Endothelial cell of umbilical vein (primary cell): ENCODE results near the gene AKNAD1.

Source experiments
- EZH2 ChIP-seq: IDR thresholded peaks from 2 replicates; pipeline ENCODE4 v1.6.1; 2012; ENCODE audit warnings: borderline replicate concordance, low read depth, mild to moderate bottlenecking, moderate library complexity, low read length, inconsistent platforms; ENCODE audit not compliant: severe bottlenecking
- FOS ChIP-seq: IDR thresholded peaks from 2 replicates; pipeline ENCODE4 v1.6.1; 2011; ENCODE audit warnings: mild to moderate bottlenecking, low read length, moderate library complexity, borderline replicate concordance; ENCODE audit not compliant: insufficient read depth
- JUN ChIP-seq: IDR thresholded peaks from 2 replicates; pipeline ENCODE4 v1.6.1; 2011; ENCODE audit warnings: borderline replicate concordance, low read depth; ENCODE audit not compliant: insufficient read length, insufficient read depth
- MYC ChIP-seq: IDR thresholded peaks from one replicate; pipeline ENCODE4 v1.6.1; 2011; ENCODE audit warnings: mild to moderate bottlenecking, low read depth, low read length
- POLR2A ChIP-seq: IDR thresholded peaks from 2 replicates; pipeline ENCODE4 v1.6.1; 2012; ENCODE audit warnings: low read depth, mild to moderate bottlenecking, control low read depth, low read length
- POLR2AphosphoS5 ChIP-seq: IDR thresholded peaks from 2 replicates; pipeline ENCODE4 v1.6.1; 2012; ENCODE audit warnings: low read depth, mild to moderate bottlenecking, control low read depth, low read length, moderate library complexity; ENCODE audit not compliant: insufficient read depth
- TF ChIP-seq, protein P1 (sequence below), 2 donors: IDR thresholded peaks; 1 replicate in 1 of 2; 2 replicates in 1 of 2; pipeline ENCODE4 v1.5.1; 2011; ENCODE audit warnings: low read length in 2 of 2, mild to moderate bottlenecking in 2 of 2, moderate library complexity in 2 of 2, control low read depth in 1 of 2, inconsistent platforms in 1 of 2, low read depth in 1 of 2; ENCODE audit not compliant: insufficient read depth in 1 of 2; ENCODE audit errors: extremely low read depth in 1 of 2
- TF ChIP-seq, protein P2 (sequence below): IDR thresholded peaks from 2 replicates; pipeline ENCODE4 v1.6.1; 2011; ENCODE audit not compliant: insufficient read depth, insufficient read length

DNA sequence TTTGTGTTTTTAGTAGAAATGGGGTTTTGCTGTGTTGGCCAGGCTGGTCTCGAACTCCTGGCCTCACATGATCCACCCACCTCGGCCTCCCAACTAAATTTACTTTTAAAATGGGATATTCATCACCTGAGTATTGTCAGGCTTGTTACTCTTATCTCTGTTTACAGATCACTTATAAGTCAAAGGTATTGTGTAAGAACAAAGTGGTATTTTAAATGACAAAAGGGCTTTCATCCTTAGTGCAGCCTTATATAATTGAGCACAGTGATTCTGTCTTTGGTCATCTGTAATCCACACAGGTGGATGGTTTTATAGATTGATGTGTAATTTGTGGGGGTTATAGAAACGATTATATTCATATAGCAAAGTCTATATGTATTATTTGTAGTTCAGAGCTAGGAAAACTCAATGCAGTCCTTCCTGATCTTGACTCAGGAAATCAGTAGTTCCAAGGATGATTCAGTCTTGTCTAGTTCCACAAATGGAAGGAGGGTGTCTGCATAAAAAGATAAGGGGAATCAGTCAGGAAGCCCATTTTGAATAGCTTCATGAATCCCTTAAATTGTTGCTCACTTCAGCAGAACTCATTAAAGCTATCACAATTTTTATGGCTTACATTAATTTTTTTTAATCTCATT lies 75.8 kb downstream of the AKNAD1 start:
- TF ChIP-seq, protein P1, sequence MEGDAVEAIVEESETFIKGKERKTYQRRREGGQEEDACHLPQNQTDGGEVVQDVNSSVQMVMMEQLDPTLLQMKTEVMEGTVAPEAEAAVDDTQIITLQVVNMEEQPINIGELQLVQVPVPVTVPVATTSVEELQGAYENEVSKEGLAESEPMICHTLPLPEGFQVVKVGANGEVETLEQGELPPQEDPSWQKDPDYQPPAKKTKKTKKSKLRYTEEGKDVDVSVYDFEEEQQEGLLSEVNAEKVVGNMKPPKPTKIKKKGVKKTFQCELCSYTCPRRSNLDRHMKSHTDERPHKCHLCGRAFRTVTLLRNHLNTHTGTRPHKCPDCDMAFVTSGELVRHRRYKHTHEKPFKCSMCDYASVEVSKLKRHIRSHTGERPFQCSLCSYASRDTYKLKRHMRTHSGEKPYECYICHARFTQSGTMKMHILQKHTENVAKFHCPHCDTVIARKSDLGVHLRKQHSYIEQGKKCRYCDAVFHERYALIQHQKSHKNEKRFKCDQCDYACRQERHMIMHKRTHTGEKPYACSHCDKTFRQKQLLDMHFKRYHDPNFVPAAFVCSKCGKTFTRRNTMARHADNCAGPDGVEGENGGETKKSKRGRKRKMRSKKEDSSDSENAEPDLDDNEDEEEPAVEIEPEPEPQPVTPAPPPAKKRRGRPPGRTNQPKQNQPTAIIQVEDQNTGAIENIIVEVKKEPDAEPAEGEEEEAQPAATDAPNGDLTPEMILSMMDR (IDR thresholded peaks at IDR 0.05; ENCODE audit: extremely low read depth in 1 of 2, insufficient read depth in 1 of 2, low read depth in 1 of 2, low read length in 2 of 2): no peak
- TF ChIP-seq, protein P2, sequence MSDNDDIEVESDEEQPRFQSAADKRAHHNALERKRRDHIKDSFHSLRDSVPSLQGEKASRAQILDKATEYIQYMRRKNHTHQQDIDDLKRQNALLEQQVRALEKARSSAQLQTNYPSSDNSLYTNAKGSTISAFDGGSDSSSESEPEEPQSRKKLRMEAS: no peak
- TF ChIP-seq POLR2AphosphoS5 (no peak), EZH2 (no peak), POLR2A (no peak), MYC (no peak), FOS (no peak), JUN (no peak)
